Fibroblast of lung (primary cell): Measurements from ENCODE around the gene MCF2L. TPM values are rescaled to one million over a fixed set of nuclear protein-coding genes. Genes with fewer than 3 reads are reported as not detected.
A peak's percentile ranks its signal among the peaks of the same experiment; 100 is the strongest.

Experiments
- DNase-seq, 2 donors: peaks; one replicate each; pipeline versions ENCODE4 v3.0.0 to v3.0.0-alpha.2; 2010; ENCODE audit warnings: low read depth in 2 of 2
- H2AFZ ChIP-seq: 2 replicates; pipeline ENCODE4 v1.5.1; 2012; ENCODE audit warnings: low read length, control low read depth, inconsistent platforms
- H3K27ac ChIP-seq: 2 replicates; pipeline ENCODE4 v1.5.1; 2011; ENCODE audit warnings: low read length, control low read depth; ENCODE audit not compliant: insufficient read depth
- H3K27me3 ChIP-seq: 2 replicates; pipeline ENCODE4 v1.5.1; 2011; ENCODE audit warnings: mild to moderate bottlenecking, low read length; ENCODE audit not compliant: control insufficient read depth, insufficient read depth
- H3K36me3 ChIP-seq: 2 replicates; pipeline ENCODE4 v1.5.1; 2011; ENCODE audit warnings: low read length; ENCODE audit not compliant: control insufficient read depth, insufficient read depth
- H3K4me1 ChIP-seq: 2 replicates; pipeline ENCODE4 v1.5.1; 2011; ENCODE audit warnings: low read length; ENCODE audit not compliant: control insufficient read depth, insufficient read depth; ENCODE audit errors: extremely low read depth
- H3K4me2 ChIP-seq: 2 replicates; pipeline ENCODE4 v1.5.1; 2011; ENCODE audit warnings: low read length, control low read depth; ENCODE audit not compliant: insufficient read depth; ENCODE audit errors: extremely low read depth
- H3K4me3 ChIP-seq, 4 experiments: fragments of 200-600 bp in 1 of 4; sonication (generic) in 1 of 4; replicated peaks in 1 of 4; 2 replicates each; pipeline ENCODE4 v1.5.1; 2011 to 2016; ENCODE audit warnings: low read length in 4 of 4, low read depth in 3 of 4, mild to moderate bottlenecking in 3 of 4, control low read depth in 2 of 4, inconsistent platforms in 1 of 4, mixed read lengths in 1 of 4; ENCODE audit not compliant: insufficient read depth in 1 of 4; ENCODE audit errors: control extremely low read depth in 1 of 4
- H3K79me2 ChIP-seq: 2 replicates; pipeline ENCODE4 v1.5.1; 2012; ENCODE audit warnings: mild to moderate bottlenecking, low read length, inconsistent platforms; ENCODE audit not compliant: control insufficient read depth, insufficient read depth
- H3K9ac ChIP-seq: 2 replicates; pipeline ENCODE4 v1.5.1; 2011; ENCODE audit warnings: mild to moderate bottlenecking, low read length, control low read depth; ENCODE audit not compliant: insufficient read depth
- H3K9me3 ChIP-seq: 2 replicates; pipeline ENCODE4 v1.5.1; 2012; ENCODE audit warnings: low read depth, low read length; ENCODE audit not compliant: control insufficient read depth, insufficient read depth
- H4K20me1 ChIP-seq: 2 replicates; pipeline ENCODE4 v1.5.1; 2011; ENCODE audit warnings: low read length; ENCODE audit not compliant: control insufficient read depth, insufficient read depth; ENCODE audit errors: extremely low read depth
- EZH2 ChIP-seq: IDR thresholded peaks from 2 replicates; pipeline ENCODE4 v1.5.1; 2012; ENCODE audit warnings: low read length, control low read depth, mild to moderate bottlenecking; ENCODE audit errors: missing control alignments
- polyA plus RNA-seq, 2 donors: library from polyadenylated mRNA; depleted of rRNA in 1 of 2; stranded (reverse) in 1 of 2; unstranded in 1 of 2; fragments of >200 nt; gene quantifications; 2 replicates each; pipeline ENCODE4 v1.2.1, GENCODE V29; 2011 to 2012; ENCODE audit warnings: missing spikeins in 1 of 2
- total RNA-seq: library from RNA; depleted of rRNA; stranded (reverse); fragments of >200 nt; gene quantifications from 2 replicates; pipeline ENCODE4 v1.2.1, GENCODE V29; 2014
- TF ChIP-seq, protein P1 (sequence below), 2 donors: IDR thresholded peaks in 1 of 2; conservative IDR thresholded peaks in 1 of 2; 1 replicate in 1 of 2; 2 replicates in 1 of 2; pipeline ENCODE4 v1.5.1; 2011 to 2012; ENCODE audit warnings: low read length in 2 of 2, control low read depth in 1 of 2, inconsistent platforms in 1 of 2, low read depth in 1 of 2, mild to moderate bottlenecking in 1 of 2

Gene MCF2L
- total and polyA plus RNA-seq, 2 donors (not counting 1 experiment from before 2014, with no cell fraction given): 0.18 to 3.3 TPM

DNA sequence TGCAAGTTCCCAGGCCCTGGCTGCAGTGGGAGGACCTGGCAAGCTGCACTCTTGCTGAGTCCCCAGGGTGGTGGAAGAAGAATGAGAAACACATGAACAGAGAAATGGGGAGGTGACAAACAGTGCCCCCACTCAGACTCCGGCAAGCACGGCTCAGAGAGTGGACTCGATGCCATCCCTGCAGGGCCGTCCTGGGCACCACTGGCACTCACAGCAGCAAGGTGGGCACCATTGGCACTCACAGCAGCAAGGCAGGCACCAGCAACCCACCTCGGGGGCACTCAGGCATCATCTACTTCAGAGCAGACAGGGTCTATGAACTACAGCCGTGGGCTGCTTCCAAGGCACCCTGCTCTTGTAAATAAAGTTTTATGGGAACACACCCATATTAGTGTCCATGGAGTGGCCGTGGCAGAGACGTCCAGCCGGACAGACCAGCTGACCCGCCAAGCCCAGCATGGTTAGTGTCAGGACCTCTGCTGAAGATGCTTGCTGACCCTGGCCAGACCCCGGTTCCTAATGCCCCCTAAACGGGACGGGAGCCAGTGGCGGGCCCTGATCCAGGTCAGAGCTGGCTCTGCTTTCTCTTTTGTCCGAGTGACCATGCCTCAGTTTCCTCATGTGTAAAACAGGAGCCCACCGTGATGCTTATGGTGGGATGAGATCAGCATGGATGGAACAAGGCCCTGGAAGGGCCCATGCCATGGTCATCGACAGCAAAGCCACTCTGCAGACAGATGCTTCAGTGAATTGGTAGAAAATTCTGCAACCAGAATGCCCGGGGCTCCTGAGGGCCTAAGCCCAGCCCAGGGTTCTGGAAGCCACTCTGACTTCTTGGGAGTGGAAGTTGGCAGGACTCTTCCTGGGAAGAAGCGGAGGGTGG, 151.5 kb downstream of the MCF2L start:
- no peaks in the 10 kb centered on the region for H3K9me3 ChIP-seq
- H3K27me3 ChIP-seq: peaks cover 2% of the 10 kb centered on the region
- no peak overlapping the region for H3K4me2 ChIP-seq
- DNase-seq: no peak
- no peaks in the 10 kb centered on the region for H3K4me1 ChIP-seq
- no peaks in the 10 kb centered on the region for H3K79me2 ChIP-seq
- H2AFZ ChIP-seq: no peak overlapping the region
- no peak overlapping the region for H3K9ac ChIP-seq
- no peak overlapping the region for H3K27ac ChIP-seq
- H4K20me1 ChIP-seq: no peaks in the 10 kb centered on the region
- no peak for TF ChIP-seq EZH2
- TF ChIP-seq, protein P1, sequence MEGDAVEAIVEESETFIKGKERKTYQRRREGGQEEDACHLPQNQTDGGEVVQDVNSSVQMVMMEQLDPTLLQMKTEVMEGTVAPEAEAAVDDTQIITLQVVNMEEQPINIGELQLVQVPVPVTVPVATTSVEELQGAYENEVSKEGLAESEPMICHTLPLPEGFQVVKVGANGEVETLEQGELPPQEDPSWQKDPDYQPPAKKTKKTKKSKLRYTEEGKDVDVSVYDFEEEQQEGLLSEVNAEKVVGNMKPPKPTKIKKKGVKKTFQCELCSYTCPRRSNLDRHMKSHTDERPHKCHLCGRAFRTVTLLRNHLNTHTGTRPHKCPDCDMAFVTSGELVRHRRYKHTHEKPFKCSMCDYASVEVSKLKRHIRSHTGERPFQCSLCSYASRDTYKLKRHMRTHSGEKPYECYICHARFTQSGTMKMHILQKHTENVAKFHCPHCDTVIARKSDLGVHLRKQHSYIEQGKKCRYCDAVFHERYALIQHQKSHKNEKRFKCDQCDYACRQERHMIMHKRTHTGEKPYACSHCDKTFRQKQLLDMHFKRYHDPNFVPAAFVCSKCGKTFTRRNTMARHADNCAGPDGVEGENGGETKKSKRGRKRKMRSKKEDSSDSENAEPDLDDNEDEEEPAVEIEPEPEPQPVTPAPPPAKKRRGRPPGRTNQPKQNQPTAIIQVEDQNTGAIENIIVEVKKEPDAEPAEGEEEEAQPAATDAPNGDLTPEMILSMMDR (conservative IDR thresholded peaks at IDR 0.05 in 1 of 2, IDR thresholded peaks at IDR 0.05 in 1 of 2; ENCODE audit: low read depth in 1 of 2, low read length in 2 of 2): no peak
- H3K4me3 ChIP-seq: no peak overlapping the region
- no peaks in the 10 kb centered on the region for H3K36me3 ChIP-seq

DNA sequence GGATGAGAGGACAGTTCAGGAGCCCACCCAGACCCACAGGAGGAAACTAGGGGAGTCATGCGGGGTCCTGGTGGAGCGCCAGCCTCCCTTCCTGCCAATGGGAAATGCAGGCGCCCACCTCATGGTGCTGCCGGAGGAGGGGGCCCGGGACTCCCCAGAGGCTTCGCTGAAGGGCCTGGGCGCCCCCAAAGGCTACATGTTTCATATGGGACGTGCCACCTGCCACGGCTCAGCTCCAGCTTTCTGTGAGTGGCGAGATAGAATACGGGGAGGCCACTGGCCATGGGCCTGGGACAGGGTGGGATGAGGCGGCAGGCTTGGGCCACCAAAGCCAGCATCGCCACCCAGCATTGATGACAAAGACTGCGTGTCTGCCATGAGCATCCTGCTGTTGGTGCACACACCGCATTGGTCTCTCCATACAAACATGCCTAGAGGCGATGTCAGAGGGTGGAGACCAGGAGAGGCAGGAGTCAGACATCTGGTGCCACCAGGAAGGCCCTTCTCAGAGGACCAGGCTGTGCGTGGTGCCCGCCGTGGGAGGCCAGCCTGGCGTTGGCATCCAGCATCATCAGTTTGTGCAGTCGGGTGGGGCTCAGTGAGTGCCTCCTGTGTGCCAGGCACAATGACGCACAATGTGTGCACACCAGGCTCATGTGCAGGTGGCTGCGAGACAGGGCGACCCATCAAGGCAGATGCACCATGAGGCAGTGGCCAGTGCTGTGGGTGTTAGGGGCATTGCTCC, 152.3 kb downstream of the MCF2L start:
- H3K4me2 ChIP-seq: no peak overlapping the region
- no peaks in the 10 kb centered on the region for H3K79me2 ChIP-seq
- H3K9me3 ChIP-seq: no peaks in the 10 kb centered on the region
- H3K36me3 ChIP-seq: no peaks in the 10 kb centered on the region
- H3K4me3 ChIP-seq: no peak overlapping the region
- no peak for DNase-seq
- no peaks in the 10 kb centered on the region for H4K20me1 ChIP-seq
- no peaks in the 10 kb centered on the region for H3K4me1 ChIP-seq
- peaks cover 2% of the 10 kb centered on the region for H3K27me3 ChIP-seq
- TF ChIP-seq, protein P1 (conservative IDR thresholded peaks at IDR 0.05 in 1 of 2, IDR thresholded peaks at IDR 0.05 in 1 of 2; ENCODE audit: low read depth in 1 of 2, low read length in 2 of 2): no peak
- no peak for TF ChIP-seq EZH2
- no peak overlapping the region for H2AFZ ChIP-seq
- H3K27ac ChIP-seq: no peak overlapping the region
- no peak overlapping the region for H3K9ac ChIP-seq

DNA sequence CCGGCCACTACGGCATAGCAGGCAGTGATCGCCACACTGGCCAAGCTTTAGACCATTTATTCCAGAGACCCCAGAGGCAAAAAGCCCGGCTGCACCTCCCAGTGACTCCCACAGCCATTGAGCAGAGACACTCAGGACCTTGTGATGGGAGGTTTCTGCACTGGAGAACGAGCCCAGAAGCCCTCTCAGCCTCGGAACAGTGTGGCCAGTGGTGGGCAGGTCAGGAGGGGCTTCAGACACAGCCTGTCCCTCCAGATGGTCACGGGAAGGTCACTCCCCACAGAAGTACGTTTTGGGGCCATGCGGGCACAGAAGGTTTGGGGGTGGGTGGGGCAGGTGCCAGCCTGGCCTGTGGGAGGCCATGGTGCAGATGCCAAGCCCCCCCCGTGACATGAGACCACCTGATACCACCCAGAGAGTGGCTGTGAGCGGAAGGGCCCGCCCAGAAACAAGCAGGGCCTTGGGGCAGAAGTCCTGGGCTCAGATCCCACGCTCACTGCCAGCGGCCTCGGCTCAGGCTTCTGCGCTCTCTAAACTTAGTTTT, 153.0 kb downstream of the MCF2L start:
- peaks cover 5% of the 10 kb centered on the region for H3K27me3 ChIP-seq
- peak overlapping the region; percentile 96 for H2AFZ ChIP-seq
- no peaks in the 10 kb centered on the region for H4K20me1 ChIP-seq
- no peaks in the 10 kb centered on the region for H3K9me3 ChIP-seq
- H3K9ac ChIP-seq: peak overlapping the region; percentile 23
- peak overlapping the region; percentile 82 for H3K4me2 ChIP-seq
- H3K36me3 ChIP-seq: no peaks in the 10 kb centered on the region
- TF ChIP-seq, protein P1 (conservative IDR thresholded peaks at IDR 0.05 in 1 of 2, IDR thresholded peaks at IDR 0.05 in 1 of 2; ENCODE audit: low read depth in 1 of 2, low read length in 2 of 2): no peak
- TF ChIP-seq EZH2: no peak
- no peak for DNase-seq
- H3K4me3 ChIP-seq: peak overlapping the region in 1 of 4 experiments; percentile 58
- H3K79me2 ChIP-seq: no peaks in the 10 kb centered on the region
- no peaks in the 10 kb centered on the region for H3K4me1 ChIP-seq
- H3K27ac ChIP-seq: no peak overlapping the region
